Sigmoid colon (tissue), 7 donors: ENCODE results near the gene ADSL. TPM values are rescaled to one million over a fixed set of nuclear protein-coding genes. Genes with fewer than 3 reads are reported as not detected.

Source experiments
- DNase-seq: peaks from one replicate; pipeline ENCODE4 v3.0.0-alpha.2; 2019
- H3K27ac ChIP-seq, 4 donors: fragments of 200-600 bp; sonication (generic); one replicate each; pipeline ENCODE4 v1.5.1; 2016 to 2019; ENCODE audit warnings: mild to moderate bottlenecking in 1 of 4
- H3K27me3 ChIP-seq, 3 donors: fragments of 200-600 bp; sonication (generic); one replicate each; pipeline ENCODE4 v1.5.1; 2019; ENCODE audit warnings: mild to moderate bottlenecking in 1 of 3
- H3K36me3 ChIP-seq, 4 donors: fragments of 200-600 bp; sonication (generic); one replicate each; pipeline ENCODE4 v1.5.1; 2016 to 2019
- H3K4me1 ChIP-seq, 4 donors: fragments of 200-600 bp; sonication (generic); one replicate each; pipeline ENCODE4 v1.5.1; 2017 to 2019
- H3K4me3 ChIP-seq, 4 donors: fragments of 200-600 bp; sonication (generic); one replicate each; pipeline ENCODE4 v1.5.1; 2017 to 2019; ENCODE audit warnings: mild to moderate bottlenecking in 2 of 4, moderate library complexity in 1 of 4
- H3K9me3 ChIP-seq, 4 donors: fragments of 200-600 bp in 3 of 4; sonication (generic) in 3 of 4; one replicate each; pipeline versions ENCODE4 v1.5.1 to v1.6.1; 2013 to 2019
- EP300 ChIP-seq, 4 donors: sonication (generic); formaldehyde crosslinking; IDR thresholded peaks; one replicate each; pipeline ENCODE4 v1.6.1; 2017; ENCODE audit warnings: antibody characterized with exemption in 4 of 4
- POLR2A ChIP-seq, 2 donors: fragments of 450-650 bp; IDR thresholded peaks; one replicate each; pipeline ENCODE4 v1.6.1; 2016; ENCODE audit warnings: antibody characterized with exemption in 2 of 2, mild to moderate bottlenecking in 2 of 2, moderate library complexity in 2 of 2
- POLR2AphosphoS5 ChIP-seq, 4 donors: sonication (generic); formaldehyde crosslinking; IDR thresholded peaks; one replicate each; pipeline ENCODE4 v1.6.1; 2017; ENCODE audit warnings: antibody characterized with exemption in 4 of 4
- WGBS, 2 donors: extraction: QIAGEN DNeasy Blood & Tissue Kit; methylation state at CpG; one replicate each; pipeline ENCODE4 v1.1.7; 2013; 5-methylcytosine and 5-hydroxymethylcytosine counted together
- intact Hi-C: fragments of 100-400 bp; cut with DNase I; formaldehyde crosslinking; loops from one replicate; pipeline ENCODE4 v1.15.1; 2023
- polyA plus RNA-seq, 3 donors: library from polyadenylated mRNA; stranded (reverse); fragments of 200-250 nt; gene quantifications; one replicate each; pipeline ENCODE4 v1.2.3, GENCODE V29; 2013
- total RNA-seq, 4 donors: library from RNA; depleted of rRNA; stranded (reverse); fragments of >200 nt; gene quantifications; one replicate each; pipeline ENCODE4 v1.1.0, GENCODE V29; 2016
- TF ChIP-seq, protein P1 (sequence below), 4 experiments: fragments of 450-650 bp in 3 of 4; fragments of 200-600 bp in 1 of 4; IDR thresholded peaks; one replicate each; pipeline ENCODE4 v1.5.1; 2016 to 2019; ENCODE audit warnings: antibody characterized with exemption in 4 of 4, mild to moderate bottlenecking in 3 of 4, moderate library complexity in 2 of 4
- donor health status: healthy with polysubstance abuse.
- donor health status: Bipolar disorder and iron deficiency.
- donor health status: healthy.

The ADSL gene
- total and polyA plus RNA-seq, 7 donors, result 34.0 to 469 (median 86.7) TPM

DNA sequence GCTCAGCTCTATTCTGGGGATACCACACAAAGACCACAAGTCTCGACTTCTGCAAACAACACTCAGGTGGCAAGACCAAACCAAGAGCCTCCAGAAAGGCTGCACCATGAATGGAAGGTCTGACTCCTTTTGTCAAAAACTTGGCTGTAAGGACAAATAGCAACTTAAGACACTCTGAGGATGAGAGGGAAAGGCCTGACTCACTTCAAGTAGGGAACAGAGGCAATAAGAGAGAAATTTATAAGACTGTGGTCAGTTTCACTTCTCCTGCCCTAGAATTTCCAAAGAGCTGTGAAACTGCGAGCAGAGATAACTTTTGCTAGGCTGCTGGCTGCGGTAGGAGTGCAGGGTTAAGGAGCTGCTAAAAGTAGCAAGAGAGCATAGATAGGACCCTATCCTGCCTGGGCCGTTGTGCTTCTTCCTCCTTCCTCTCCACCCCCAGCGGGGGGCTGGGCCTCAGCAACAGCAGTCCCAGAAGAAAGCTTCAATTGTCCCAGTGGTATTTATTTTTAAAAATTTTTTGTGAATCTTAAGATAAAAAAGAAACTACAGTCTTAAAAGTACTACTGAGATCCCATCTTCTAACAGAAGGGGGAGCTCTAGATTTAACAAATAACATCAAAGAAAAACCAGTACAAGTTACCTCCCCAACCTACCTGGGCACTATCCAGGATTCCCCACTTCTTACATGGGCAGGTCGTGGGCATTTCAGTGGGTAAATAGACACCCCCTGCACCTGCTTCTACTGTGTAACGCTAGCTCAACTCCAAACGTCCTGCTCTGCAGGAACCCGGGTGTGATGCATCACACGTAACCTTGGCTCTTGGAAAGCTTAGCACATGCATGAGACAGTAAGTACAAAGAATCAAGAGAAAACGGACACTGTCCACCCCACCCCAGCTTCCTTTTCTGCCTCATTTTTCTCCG, 90.5 kb downstream of the ADSL start:
- TF ChIP-seq EP300 (IDR thresholded peaks at IDR 0.05) (no peak), POLR2AphosphoS5 (IDR thresholded peaks at IDR 0.05) (no peak), POLR2A (IDR thresholded peaks at IDR 0.05) (no peak)
- TF ChIP-seq, protein P1, sequence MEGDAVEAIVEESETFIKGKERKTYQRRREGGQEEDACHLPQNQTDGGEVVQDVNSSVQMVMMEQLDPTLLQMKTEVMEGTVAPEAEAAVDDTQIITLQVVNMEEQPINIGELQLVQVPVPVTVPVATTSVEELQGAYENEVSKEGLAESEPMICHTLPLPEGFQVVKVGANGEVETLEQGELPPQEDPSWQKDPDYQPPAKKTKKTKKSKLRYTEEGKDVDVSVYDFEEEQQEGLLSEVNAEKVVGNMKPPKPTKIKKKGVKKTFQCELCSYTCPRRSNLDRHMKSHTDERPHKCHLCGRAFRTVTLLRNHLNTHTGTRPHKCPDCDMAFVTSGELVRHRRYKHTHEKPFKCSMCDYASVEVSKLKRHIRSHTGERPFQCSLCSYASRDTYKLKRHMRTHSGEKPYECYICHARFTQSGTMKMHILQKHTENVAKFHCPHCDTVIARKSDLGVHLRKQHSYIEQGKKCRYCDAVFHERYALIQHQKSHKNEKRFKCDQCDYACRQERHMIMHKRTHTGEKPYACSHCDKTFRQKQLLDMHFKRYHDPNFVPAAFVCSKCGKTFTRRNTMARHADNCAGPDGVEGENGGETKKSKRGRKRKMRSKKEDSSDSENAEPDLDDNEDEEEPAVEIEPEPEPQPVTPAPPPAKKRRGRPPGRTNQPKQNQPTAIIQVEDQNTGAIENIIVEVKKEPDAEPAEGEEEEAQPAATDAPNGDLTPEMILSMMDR (IDR thresholded peaks at IDR 0.05), result peak; percentile 64 to 77 (median 64)
- Histone ChIP-seq H3K27ac (peak overlapping the region; percentile 65 to 73 (median 67)), H3K4me3 (peak overlapping the region in 3 of 4 donors; percentile 4 to 33 (median 9)), H3K4me1 (peaks cover 0 to 36% (median 24%) of the 10 kb centered on the region in 4 donors), H3K27me3 (no peaks in the 10 kb centered on the region), H3K36me3 (peaks cover 0 to 11% (median 3%) of the 10 kb centered on the region in 4 donors), H3K9me3 (no peaks in the 10 kb centered on the region)
- intact Hi-C loops, result loop anchor here (1.0 to 5.0 kb wide), 2 partner anchors 51 to 210 kb away; no protein-coding TSS in a partner anchor
- WGBS, 2 donors, result 25 to 30% methylated on average over 12 of the region's 12 CpGs
- no peak for DNase-seq

Other genes starting within 250 kb of the ADSL start
- 10 to 100 TPM; 26.5 to 51.8 (median 28.1) TPM for gene TNRC6B, start 168.6 kb upstream of the ADSL start, total RNA-seq
- 10 to 100 TPM in 1 of 3 donors, 1 to 10 TPM in 1, under 1 TPM in 1; 0.60 to 23.0 (median 9.2) TPM for gene TNRC6B, start 168.6 kb upstream of the ADSL start, polyA plus RNA-seq
- gene SGSM3, start 24.1 kb downstream of the ADSL start, total RNA-seq, result 10 to 100 TPM; 27.0 to 51.2 (median 32.9) TPM
- 100 to 1,000 TPM; 102 to 119 (median 113) TPM for gene SGSM3, start 24.1 kb downstream of the ADSL start, polyA plus RNA-seq